G401.6 (cell line): ENCODE results near the gene LIME1.

Source experiments
- FAIRE-seq: peaks from 2 replicates; lab custom pipeline; 2012; peaks lifted over from hg19 to GRCh38; lab: Jason Lieb, UNC

Gene LIME1

GRCh38 chr20:63750807-63751470 lies 14.5 kb downstream of the LIME1 start:
- no peak for FAIRE-seq

- no peak for FAIRE-seq
Measured at GRCh38 chr20:63751471-63752271, 15.2 kb downstream of the LIME1 start.

GRCh38 chr20:63752411-63753101 lies 16.1 kb downstream of the LIME1 start:
- no peak for FAIRE-seq

- FAIRE-seq = no peak
Measured at GRCh38 chr20:63753381-63753780, 16.9 kb downstream of the LIME1 start.

GRCh38 chr20:63754008-63754407 lies 17.5 kb downstream of the LIME1 start:
- FAIRE-seq = no peak

GRCh38 chr20:63755933-63756647 lies 19.6 kb downstream of the LIME1 start:
- FAIRE-seq = no peak

- FAIRE-seq = no peak
Measured at GRCh38 chr20:63756648-63756991, 20.2 kb downstream of the LIME1 start.

GRCh38 chr20:63758152-63758551 lies 21.7 kb downstream of the LIME1 start:
- no peak for FAIRE-seq

GRCh38 chr20:63759377-63759901 lies 23.0 kb downstream of the LIME1 start:
- FAIRE-seq = no peak

GRCh38 chr20:63765082-63765873 lies 28.8 kb downstream of the LIME1 start:
- FAIRE-seq = no peak

- no peak for FAIRE-seq
Measured at GRCh38 chr20:63765902-63766301, 29.4 kb downstream of the LIME1 start.

GRCh38 chr20:63766695-63767426 lies 30.4 kb downstream of the LIME1 start:
- FAIRE-seq = no peak

- no peak for FAIRE-seq
Measured at GRCh38 chr20:63767456-63767855, 31.0 kb downstream of the LIME1 start.

GRCh38 chr20:63767886-63768285 lies 31.4 kb downstream of the LIME1 start:
- FAIRE-seq = no peak

GRCh38 chr20:63768591-63769515 lies 32.4 kb downstream of the LIME1 start:
- no peak for FAIRE-seq

GRCh38 chr20:63769891-63770474 lies 33.5 kb downstream of the LIME1 start:
- FAIRE-seq = no peak

- FAIRE-seq = no peak
Measured at GRCh38 chr20:63771046-63771707, 34.7 kb downstream of the LIME1 start.

GRCh38 chr20:63772781-63773518 lies 36.5 kb downstream of the LIME1 start:
- FAIRE-seq = no peak
